ENCODE measurements around the gene CHD3.

The CHD3 gene

DNA sequence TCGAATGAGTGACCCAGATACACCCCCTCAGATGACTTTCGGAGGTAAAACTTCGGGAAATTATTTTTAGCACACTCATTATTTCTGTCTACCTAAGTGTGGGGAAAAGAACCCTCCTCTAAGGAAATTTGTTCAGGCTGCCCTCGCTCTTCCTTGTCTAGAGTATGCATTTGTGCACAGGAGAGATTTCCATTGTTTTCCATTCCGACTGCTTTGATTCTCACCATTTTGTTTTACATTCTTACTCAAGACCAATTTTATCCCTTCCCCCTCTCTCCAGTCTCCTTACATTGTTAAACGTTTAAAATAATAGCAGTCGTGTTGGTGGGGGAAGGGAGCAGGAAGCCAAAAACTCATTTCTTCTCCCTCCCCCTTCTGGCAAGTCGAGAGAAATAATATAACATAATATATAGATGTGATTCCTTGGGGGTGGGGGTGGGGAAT, 1.5 kb upstream of the CHD3 start:
- H3K4me1 Mint-ChIP-seq: peaks cover 5% of the 10 kb centered on the region
- peaks cover 4% of the 10 kb centered on the region for H3K27me3 Mint-ChIP-seq (ENCODE audit: low read depth, poor library complexity)
- peaks cover 25% of the 10 kb centered on the region for H3K36me3 Mint-ChIP-seq (ENCODE audit: low read depth)
- no peaks in the 10 kb centered on the region for H3K9me3 Mint-ChIP-seq
- no peak overlapping the region for H3K4me3 Mint-ChIP-seq
- DNase-seq: no peak
- TF ChIP-seq CTCF (IDR thresholded peaks at IDR 0.05): no peak
- no peak overlapping the region for H3K27ac Mint-ChIP-seq

DNA sequence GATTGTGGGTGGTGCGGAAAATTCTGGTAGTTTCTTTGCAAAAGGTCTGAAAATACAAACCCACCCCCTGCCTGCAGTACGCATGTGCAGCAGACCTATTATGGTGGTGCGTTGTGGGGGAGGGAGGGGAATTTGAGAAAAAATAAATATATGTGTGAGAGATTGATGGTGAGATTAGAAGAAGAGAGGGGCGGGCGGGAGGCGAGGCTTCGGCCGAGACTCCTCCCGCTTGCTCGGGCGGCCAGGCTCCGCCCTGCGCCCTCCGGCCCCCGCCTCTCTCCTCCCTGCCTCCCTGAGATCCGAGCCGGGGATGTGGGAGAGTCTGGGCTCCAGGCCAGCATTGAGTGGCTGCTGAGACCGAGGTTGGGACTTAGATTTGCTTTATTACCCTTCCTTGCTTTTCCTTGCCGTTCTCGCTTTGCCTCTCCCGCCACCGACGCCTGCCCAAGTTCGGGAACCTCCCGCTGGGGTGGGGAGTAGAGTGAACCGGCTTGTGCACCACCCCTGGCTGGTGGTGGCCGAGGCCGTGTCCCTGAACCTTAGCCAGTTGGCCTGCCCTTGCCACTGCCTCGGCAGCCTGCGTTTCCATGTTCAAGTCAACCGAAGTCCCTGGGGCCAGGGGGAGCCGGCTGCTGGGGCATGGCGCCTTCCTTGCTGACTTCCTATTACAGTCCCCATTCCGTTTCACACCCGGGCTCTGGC, 956 bp upstream of the CHD3 start:
- TF ChIP-seq CTCF (IDR thresholded peaks at IDR 0.05): no peak
- peaks cover 5% of the 10 kb centered on the region for H3K4me1 Mint-ChIP-seq
- H3K36me3 Mint-ChIP-seq (ENCODE audit: low read depth): peaks cover 26% of the 10 kb centered on the region
- no peaks in the 10 kb centered on the region for H3K9me3 Mint-ChIP-seq
- H3K27me3 Mint-ChIP-seq (ENCODE audit: low read depth, poor library complexity): peaks cover 4% of the 10 kb centered on the region
- H3K27ac Mint-ChIP-seq: no peak overlapping the region
- peak; percentile 84 for DNase-seq
- H3K4me3 Mint-ChIP-seq: no peak overlapping the region

GRCh38 chr17:7889166-7889955, 772 bp downstream of the CHD3 start:
- DNase-seq: peak; percentile 35
- no peak overlapping the region for H3K4me3 Mint-ChIP-seq
- peaks cover 36% of the 10 kb centered on the region for H3K36me3 Mint-ChIP-seq (ENCODE audit: low read depth)
- H3K4me1 Mint-ChIP-seq: no peaks in the 10 kb centered on the region
- TF ChIP-seq CTCF (IDR thresholded peaks at IDR 0.05): no peak
- H3K27me3 Mint-ChIP-seq (ENCODE audit: low read depth, poor library complexity): peaks cover 4% of the 10 kb centered on the region
- H3K9me3 Mint-ChIP-seq: no peaks in the 10 kb centered on the region
- peak overlapping the region; percentile 90 for H3K27ac Mint-ChIP-seq

- no peak for TF ChIP-seq CTCF (IDR thresholded peaks at IDR 0.05)
- H3K27me3 Mint-ChIP-seq (ENCODE audit: low read depth, poor library complexity): peaks cover 4% of the 10 kb centered on the region
- no peaks in the 10 kb centered on the region for H3K9me3 Mint-ChIP-seq
- peaks cover 5% of the 10 kb centered on the region for H3K4me1 Mint-ChIP-seq
- no peak overlapping the region for H3K27ac Mint-ChIP-seq
- peaks cover 73% of the 10 kb centered on the region for H3K36me3 Mint-ChIP-seq (ENCODE audit: low read depth)
- no peak for DNase-seq
- no peak overlapping the region for H3K4me3 Mint-ChIP-seq
Observed at GRCh38 chr17:7893187-7893880, 4.7 kb downstream of the CHD3 start.

DNA sequence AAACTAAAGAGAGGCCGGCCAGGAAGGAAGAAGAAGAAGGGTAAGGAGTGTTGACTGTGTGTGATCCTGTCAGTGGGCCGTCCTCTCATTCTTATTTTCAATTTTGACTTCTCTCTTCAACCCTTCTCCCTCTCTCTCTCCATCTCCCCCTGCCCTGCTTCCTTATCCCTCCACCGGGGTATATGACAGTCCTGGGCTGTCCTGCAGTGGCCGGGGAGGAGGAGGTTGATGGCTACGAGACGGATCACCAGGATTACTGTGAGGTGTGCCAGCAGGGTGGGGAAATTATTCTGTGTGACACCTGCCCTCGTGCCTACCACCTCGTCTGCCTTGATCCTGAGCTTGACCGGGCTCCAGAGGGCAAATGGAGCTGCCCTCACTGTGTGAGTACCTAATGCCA, 5.6 kb downstream of the CHD3 start:
- peaks cover 80% of the 10 kb centered on the region for H3K36me3 Mint-ChIP-seq (ENCODE audit: low read depth)
- peaks cover 6% of the 10 kb centered on the region for H3K4me1 Mint-ChIP-seq
- H3K27ac Mint-ChIP-seq: no peak overlapping the region
- no peak for TF ChIP-seq CTCF (IDR thresholded peaks at IDR 0.05)
- H3K9me3 Mint-ChIP-seq: no peaks in the 10 kb centered on the region
- no peak for DNase-seq
- H3K27me3 Mint-ChIP-seq (ENCODE audit: low read depth, poor library complexity): peaks cover 4% of the 10 kb centered on the region
- no peak overlapping the region for H3K4me3 Mint-ChIP-seq

All from nephron progenitor cell (in vitro differentiated cells).